HG03095 (cell line): Measurements from ENCODE around the gene TWIST2.

Source experiments
- ATAC-seq: cut with Tn5 transposase; IDR thresholded peaks from one replicate; pipeline ENCODE4 v1.9.1; 2021; ENCODE audit warnings: moderate library complexity; ENCODE audit not compliant: unreplicated experiment

The TWIST2 gene

GRCh38 chr2:238847841-238848690, at the start of gene TWIST2:
TSS of gene TWIST2 (plus strand) at chr2:238848085. CDS start at chr2:238848216, 131 bp downstream.
- no peak for ATAC-seq

GRCh38 chr2:238801791-238802190, 46.1 kb upstream of the TWIST2 start:
- ATAC-seq = no peak

GRCh38 chr2:238802957-238803356, 44.9 kb upstream of the TWIST2 start:
- no peak for ATAC-seq

GRCh38 chr2:238803996-238804870, 43.7 kb upstream of the TWIST2 start:
- no peak for ATAC-seq

- no peak for ATAC-seq
These were observed 39.1 kb upstream of the TWIST2 start for GRCh38 chr2:238808761-238809160.

GRCh38 chr2:238810321-238810720, 37.6 kb upstream of the TWIST2 start:
- ATAC-seq = no peak

- no peak for ATAC-seq
These were observed 36.6 kb upstream of the TWIST2 start for GRCh38 chr2:238811293-238811692.

- ATAC-seq = no peak
These were observed 36.1 kb upstream of the TWIST2 start for GRCh38 chr2:238811759-238812158.

- ATAC-seq = no peak
These were observed 34.8 kb upstream of the TWIST2 start for GRCh38 chr2:238813109-238813508.

- ATAC-seq = no peak
These were observed 33.1 kb upstream of the TWIST2 start for GRCh38 chr2:238814815-238815214.

- no peak for ATAC-seq
These were observed 31.6 kb upstream of the TWIST2 start for GRCh38 chr2:238816291-238816690.

GRCh38 chr2:238817382-238817781, 30.5 kb upstream of the TWIST2 start:
- no peak for ATAC-seq

- ATAC-seq = no peak
These were observed 30.0 kb upstream of the TWIST2 start for GRCh38 chr2:238817891-238818290.

- no peak for ATAC-seq
These were observed 29.3 kb upstream of the TWIST2 start for GRCh38 chr2:238818561-238818960.

GRCh38 chr2:238820197-238820596, 27.7 kb upstream of the TWIST2 start:
- ATAC-seq = no peak

- no peak for ATAC-seq
These were observed 27.0 kb upstream of the TWIST2 start for GRCh38 chr2:238820916-238821315.

GRCh38 chr2:238821391-238821790, 26.5 kb upstream of the TWIST2 start:
- no peak for ATAC-seq

- no peak for ATAC-seq
These were observed 25.8 kb upstream of the TWIST2 start for GRCh38 chr2:238821944-238822670.

GRCh38 chr2:238822955-238823354, 24.9 kb upstream of the TWIST2 start:
- ATAC-seq = no peak

- ATAC-seq = no peak
These were observed 16.7 kb upstream of the TWIST2 start for GRCh38 chr2:238831177-238831576.

GRCh38 chr2:238834982-238835381, 12.9 kb upstream of the TWIST2 start:
- ATAC-seq = no peak
